Germinal center (tissue), 1 donor: ENCODE results near the gene ARL14EP.

Experiments
- DNase-seq: peaks from one replicate; pipeline ENCODE4 v3.0.0; 2012; ENCODE audit warnings: mixed read lengths, low spot score

Gene ARL14EP

DNA sequence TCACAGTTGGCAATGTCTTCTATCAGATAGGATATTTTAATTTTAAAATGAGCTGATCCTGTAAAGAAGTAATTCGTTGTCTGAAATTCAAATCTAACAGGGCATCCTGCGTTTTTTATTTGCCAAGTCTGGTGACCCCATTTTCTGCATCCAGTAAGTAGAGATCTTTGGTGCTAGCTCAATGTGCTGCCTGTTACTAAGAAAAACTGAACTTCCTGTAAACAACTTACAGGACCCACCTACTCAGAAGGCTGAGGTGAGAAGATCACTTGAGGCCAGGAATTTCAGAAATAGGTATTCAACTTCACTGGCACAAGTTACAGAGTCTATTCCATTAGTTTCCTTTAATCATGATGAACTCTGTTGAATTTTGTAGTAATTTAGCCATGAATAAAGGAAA is 4.0 kb downstream of the ARL14EP start:
- no peak for DNase-seq

DNA sequence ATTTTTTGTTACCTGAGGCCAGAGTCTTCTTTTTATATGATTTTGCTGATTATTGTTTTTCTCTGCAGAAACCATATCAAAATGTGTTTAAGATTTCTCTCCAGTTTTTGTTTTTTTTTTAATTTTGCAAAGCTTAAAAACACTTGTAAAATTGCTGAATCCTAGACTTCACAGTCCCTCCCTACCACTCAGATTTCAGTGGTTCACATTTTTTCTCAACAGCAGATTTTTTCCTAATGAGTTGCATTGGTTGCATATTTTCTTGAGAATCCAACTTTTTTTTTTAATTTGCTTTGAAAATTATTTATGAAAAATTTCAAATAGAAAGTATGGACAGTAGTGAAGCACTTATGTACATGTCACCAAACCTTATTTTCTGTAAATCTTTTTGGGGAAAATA is 5.8 kb downstream of the ARL14EP start:
- DNase-seq = no peak

DNA sequence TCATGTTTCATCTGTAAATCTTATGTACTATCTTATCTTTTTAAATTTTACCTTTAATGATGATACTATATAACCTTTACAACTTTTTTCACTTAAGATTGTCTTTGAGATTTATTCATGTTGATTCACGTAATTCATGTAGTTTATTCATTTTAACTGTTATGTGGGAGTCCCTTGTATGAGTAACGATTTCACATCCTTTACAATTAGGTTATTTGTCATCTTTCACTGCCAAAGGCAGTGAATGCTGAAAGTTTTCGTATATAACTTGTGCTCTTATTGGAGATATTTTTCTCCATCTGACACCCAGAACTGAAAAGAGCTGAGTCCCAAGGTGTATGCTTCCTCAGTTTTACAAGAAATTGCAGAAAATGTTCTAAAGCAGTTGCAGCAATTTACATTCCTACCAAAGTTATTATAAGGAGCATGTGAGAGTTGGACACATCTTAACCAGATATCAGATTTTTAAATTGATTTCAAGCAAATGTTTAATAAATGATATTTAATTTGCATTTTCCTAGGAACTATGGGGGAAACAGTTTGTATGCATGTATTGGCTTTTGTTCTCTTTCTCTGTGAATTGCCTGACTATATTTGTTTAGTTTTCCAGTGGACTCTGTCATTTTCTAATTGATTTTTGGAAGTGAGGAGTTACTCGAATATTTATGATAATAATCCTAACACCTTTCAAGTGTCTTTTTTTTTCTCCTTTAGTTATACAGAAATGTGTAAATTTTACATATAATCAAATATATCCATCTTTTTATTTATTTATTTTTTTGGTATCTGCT is 6.4 kb downstream of the ARL14EP start:
- no peak for DNase-seq

DNA sequence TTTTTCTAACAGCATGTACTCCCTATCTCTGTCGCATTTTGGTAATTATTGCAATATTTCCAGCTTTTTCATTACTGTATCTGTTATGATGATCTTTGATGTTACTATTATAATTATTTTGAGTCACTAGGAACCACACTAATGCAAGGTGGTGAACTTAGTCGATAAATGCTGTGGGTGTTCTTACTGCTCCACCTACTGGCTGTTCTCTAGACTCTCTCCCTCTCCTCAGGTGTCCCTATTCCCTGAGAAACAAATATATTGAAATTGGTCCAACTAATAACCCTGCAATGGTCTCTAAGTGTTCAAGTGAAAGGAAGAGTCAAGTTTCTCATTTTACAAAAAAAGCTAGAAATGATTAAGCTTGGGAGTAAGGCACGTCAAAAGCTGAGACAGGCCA is 10.5 kb downstream of the ARL14EP start:
- no peak for DNase-seq

DNA sequence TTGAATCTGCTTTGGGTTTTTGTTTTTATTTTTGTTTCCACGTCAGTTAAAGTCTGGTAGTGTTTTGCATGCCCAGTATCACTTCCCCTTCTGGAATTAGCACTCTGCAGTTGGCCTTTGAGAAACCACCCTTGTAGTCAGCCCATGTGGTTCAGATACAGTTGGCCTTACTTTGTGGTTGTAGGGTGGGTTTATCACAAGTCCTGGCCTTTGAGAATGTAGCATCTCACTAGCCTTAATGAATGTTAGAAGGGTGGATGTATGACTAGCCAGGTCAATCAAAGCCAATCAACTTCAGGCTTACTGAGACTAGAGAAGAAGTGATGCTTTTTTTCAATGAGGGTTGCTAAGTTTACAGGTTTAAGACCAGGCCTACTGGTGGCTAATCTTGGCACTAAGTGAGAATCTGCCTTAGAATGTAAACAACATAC is 19.8 kb downstream of the ARL14EP start:
- peak; percentile 61 for DNase-seq

DNA sequence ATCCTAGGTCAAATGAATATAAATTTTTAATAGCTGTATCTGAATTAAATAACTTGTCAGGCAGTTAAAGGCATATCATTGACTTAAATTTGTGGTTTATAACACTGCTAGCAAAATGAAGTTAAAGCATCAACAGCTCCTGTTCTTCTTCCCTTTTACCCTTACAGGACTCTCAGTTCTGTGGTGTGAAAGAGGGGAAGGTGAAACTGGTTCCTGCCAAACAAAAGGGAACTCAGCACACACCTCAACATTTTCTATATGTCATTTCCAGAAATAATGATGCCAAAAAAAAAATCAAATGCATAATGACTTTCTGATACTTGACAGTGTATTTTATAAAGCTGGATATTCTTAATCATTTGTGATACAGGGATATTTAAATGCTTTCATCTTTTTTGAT is 21.2 kb downstream of the ARL14EP start:
- DNase-seq = peak; percentile 25

DNA sequence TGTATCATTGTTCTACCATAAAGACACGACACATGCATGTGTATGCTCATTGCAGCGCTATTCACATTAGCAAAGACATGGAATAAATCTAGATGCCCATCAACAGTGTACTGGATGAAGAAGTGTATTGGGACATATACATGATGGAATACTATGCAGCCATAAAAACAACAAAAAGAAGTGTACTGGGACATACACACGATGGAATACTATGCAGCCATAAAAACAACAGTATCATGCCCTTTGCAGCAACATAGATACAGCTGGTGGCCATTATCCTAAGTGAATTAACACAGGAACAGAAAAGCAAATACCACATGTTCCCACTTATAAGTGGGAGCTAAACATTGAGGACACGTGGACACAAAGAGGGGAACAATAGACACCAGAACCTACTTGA is 22.7 kb downstream of the ARL14EP start:
- no peak for DNase-seq

DNA sequence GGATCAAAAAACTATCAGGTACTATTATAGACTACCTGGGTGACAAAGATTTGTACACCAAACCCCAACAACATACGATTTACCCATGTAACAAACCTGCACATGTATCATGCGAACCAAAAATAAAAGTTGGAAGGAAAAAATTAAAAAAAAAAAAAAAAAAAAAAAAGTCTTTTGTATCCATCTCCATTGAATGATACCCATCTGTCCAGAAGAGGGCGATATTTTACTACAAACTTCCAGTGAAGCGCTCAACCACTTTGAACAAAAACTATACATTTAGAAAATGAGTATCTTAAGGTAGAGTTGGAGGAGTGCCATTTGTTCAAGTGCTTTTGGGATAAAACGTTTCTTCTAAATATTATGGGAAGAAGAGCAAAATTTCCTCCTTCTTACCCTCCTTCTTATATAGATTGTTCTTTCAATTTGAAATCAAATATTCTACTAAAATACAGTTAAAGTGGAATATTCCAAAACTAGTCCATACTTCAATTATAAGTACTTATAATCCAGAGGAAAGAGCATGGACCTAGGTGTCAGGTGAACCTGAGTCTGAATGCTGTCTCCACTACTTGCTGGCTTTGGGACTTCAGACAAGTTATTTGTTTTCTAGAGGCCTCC is 23.3 kb downstream of the ARL14EP start:
- peak; percentile 37 for DNase-seq

DNA sequence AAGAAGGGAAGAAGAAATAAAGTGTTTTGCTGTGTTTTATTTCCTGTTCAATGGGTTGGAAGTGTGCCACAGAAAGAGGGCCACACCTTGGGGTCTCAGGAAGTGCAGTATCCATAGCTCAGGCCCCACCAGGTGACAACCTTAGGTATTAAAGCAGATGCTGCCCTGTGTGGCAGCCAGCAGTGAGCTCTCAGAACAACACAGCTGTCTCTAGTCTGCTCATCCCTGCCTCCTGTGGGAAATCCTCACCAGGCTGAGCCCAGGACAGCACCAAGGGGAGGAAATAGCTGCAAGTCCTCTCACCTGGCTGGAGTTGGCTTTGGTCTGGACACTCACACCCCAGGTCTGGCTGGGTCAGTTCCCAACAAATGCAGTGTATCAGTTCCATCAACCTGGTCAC is 25.1 kb downstream of the ARL14EP start:
- DNase-seq = no peak

DNA sequence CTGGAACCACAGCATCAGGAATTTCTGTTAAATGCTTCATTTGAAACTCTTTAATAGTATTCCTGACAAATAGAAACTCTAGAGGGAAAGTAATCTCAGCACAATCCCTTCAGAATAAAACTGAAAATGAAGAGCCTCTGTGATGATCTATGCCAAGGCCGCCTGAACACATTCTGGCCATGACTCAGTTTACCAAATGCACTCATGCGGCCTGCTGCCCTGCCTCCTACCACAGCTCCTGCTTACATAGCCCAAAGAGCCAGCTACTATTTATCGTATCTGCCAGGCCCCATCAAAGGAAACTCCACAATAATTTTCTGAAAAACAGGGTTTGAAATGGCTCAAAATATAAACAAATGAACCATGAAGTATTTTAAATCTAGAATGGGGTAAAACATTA is 27.0 kb downstream of the ARL14EP start:
- DNase-seq = no peak

DNA sequence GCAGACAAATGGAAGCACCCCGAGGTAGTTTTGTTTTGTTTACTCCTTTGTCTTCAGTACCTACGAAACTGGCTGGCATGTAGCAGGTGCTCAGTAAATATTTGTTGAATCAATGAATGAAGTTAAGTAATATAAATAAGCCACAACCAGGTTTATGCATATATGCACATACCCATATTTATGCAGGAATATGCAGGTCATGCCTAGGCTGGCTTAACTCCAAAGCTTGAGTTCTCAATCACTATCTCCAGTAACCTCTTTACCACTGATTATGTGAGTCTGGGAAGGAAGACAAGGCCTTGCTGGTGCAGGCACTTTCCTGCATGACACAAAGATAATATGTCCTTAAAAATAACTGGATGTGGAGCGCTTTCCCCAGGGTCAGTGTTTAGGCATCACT is 27.5 kb downstream of the ARL14EP start:
- DNase-seq = no peak

DNA sequence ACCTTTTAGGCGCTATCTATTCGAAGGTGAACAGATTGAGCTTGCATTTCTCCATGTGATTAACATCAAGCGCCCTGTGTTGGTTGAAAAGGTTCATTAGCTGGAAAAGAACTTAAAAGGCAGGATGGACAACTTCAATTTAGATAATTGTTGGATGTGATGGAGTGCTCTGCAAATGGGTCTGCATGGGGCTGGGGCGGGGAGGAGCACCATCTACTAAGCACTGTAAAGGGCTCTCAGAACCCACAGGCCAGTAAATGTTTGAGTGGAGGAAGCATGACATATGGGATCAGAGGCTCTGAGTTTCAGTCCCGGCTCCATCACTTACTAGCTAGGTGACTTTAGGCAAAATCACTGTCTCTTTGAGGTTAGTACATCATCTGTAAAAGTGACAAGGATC is 28.2 kb downstream of the ARL14EP start:
- DNase-seq = no peak

DNA sequence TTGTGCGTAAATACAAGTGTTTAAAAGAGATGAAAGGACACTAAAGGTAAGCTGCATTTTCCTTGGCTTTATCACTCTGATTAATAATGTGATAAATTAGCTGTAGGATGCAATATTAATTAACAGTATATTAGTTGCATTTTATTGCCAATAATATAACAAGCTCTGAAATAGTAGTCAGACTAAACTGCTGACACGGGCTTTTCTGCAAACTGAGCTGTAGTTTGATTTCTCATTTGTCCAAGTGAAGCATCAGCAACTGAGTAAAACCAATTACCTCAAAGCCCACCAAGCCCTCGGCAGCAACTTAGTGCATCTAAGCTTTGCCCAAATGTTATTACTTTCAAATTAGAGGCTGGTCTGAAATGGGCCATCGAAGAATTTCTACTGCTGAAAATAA is 33.5 kb downstream of the ARL14EP start:
- DNase-seq = no peak

DNA sequence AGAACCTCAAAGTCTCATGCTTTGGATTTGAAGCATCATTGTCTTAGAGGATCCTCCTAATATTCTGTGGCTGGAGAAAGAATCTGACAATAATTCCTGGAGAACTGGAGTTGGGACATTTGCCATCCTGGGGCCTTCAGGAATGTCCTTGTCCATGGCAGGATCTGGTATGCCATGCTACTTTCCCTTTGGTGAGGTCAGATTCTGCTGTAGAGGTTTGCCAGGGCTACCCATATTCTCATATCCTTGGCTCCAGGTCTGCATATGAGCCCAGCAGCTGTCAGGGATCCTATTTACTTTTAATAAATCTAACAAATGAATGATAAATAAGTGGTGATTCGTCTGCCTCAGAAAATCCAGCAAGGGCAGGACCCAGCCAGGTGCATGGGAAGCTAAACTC is 35.0 kb downstream of the ARL14EP start:
- DNase-seq = no peak

DNA sequence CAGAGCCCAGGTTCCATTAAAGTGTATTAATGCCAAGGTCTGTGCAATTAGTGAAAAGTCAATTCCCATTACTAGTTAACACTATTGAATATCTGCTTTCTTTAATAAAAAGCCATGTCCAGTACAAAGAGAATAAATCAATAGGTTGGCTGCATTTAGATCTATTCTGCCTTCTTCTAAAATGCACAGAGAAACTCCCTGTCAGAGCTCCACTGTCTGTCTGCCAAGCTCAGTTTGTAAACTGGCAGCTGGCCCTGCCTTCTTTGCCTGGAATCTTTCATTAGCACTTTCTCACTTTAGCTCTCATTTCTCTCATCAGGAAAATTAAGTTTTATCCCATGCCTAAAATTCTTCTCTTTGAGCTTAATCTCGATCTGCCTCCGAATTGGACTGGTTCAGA is 35.6 kb downstream of the ARL14EP start:
- no peak for DNase-seq

DNA sequence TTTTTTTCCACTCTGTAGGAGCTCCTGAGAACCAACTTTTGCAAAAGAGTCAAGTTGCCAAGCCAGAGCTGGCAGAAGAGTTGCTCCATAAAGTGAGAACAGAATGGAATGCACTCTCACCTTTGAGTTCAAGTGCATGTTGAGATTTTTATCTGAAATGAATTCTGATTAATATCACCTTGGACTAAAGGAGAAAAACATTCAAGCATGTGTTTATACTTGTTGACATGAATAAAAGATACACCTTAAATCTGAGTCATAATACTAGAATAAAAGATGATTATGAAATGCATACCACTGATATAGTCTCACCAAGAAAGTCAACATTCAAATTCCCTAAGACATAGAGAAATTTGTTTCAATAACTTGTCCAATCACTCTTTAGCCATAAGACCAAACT is 37.8 kb downstream of the ARL14EP start:
- DNase-seq = no peak

DNA sequence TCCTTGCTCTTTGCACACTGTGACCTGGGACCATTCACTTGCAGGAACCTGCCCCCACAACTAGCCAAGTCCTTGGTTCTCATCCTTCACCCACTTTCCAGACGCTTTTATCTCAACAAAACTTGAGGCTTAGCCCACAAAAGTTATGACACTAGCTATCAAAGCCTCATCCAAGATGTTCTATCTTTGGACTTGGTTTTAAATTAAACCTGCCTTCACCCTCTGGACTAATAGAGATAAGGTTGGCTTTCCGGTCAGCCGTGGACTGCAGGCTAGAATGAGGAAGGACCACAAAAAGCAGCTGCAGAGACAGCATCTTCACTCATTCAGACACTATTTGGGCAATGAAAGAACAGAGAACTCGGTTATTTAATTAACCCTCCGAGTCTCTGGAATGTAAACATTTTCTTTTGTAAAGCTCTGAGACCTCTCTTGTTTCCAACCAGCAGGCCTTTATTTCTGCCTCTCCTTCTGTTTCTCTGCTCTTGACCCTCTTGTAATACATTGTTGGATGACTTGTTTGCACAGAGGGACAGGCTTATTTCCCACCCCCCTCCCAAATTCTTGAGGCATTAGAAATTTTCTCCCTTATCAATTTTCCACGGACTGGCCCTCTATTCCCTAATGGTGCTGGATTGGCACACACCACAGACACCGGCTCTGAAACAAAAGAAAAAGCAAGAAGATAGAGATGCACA is 41.4 kb downstream of the ARL14EP start:
- DNase-seq = no peak

DNA sequence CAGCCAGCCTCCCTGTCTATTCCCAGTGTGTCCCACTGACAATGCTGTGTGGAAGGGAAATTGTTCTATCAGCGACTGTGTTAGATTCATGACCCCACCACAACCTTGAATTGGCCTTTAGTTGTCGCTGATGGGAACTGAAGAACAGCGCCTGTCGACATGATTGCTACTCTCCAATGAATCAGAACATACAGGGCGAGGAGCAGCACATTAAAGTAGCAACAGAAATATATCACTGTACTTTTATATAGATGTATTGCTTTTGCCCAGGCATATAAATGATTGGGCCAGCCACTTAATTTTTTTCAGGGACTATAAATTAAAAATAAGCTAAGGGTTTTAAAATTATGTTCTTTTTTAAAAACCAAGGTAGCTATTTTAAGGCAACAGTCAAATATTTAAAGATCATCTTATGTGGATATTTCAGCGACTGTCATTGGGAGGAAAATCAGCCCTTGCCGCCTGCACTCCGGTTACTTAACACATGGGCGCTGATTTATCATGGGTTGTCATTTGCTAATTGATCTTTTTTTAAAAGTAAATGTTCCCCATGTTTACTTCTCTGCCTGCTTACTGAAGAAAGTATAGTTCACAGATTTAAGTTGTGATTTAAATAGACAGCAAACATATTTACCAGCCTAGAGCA is 42.1 kb downstream of the ARL14EP start:
- DNase-seq = no peak

DNA sequence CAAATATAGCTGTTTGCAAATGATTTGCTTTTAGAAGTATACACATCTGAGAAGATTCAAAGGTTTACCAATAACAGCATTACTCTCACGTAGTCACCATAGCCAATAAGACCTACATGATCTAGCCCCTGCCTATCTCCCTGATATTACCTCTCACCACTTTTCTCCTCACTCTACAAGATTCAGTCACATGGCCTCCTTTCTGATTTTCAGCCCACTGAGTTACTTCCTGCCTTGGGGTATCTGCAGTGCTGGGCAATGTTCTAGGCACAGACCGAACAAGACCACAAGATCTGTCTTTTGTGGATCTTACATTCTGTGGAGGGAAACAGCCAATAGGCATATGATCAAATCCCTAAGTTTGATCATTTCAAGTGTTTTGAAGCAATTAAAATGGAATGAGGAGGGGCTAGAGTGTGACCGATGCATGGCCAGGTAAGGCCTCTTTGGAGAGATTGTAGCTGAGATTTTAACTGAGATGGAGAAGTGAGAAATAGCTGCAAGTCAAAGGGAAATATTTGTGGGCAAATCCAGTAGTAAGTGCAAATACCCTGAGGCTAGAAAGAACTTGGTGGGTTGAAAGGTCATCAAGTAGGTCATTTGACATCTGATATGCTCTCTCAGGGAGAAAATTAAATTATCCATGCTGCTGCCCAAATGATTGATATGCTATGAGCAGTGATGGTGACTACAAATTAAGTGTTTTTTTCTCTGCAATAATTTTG is 43.1 kb downstream of the ARL14EP start:
- no peak for DNase-seq

DNA sequence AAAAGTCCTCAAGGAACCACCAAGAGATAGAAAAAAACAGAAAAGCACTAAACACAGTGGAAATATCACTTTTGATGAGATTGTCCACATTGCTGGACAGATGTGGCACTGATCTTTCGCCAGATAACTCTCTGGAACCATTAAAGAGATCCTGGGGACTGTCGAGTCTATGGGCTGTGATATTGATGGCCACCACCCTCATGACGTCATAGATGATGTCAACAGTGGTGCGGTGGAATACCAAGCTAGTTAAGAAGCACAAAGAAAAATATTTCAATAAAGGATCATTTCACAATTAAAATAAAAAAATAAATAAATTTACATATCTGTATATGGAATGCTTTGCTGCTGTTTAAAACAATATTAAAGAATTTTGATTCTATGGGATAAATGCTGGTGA is 45.5 kb downstream of the ARL14EP start:
- no peak for DNase-seq

DNA sequence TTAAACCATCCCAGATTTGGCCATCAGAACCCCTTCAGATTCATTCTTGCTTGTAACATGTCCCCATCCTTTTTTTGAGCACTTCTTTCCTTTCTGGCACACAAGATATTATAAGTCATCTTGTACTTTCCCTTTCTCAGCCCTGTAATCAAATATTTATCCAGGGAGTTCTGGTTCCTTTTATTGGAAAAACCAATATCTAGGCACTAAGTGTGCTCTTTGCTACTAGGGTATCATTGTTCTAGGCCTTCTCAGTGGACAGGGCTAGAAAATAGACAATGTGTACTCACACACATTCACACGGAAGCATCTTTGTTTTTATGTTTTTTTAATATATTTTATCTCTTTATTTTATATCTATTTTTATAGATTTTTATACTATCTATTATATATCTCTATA is 47.3 kb downstream of the ARL14EP start:
- no peak for DNase-seq

DNA sequence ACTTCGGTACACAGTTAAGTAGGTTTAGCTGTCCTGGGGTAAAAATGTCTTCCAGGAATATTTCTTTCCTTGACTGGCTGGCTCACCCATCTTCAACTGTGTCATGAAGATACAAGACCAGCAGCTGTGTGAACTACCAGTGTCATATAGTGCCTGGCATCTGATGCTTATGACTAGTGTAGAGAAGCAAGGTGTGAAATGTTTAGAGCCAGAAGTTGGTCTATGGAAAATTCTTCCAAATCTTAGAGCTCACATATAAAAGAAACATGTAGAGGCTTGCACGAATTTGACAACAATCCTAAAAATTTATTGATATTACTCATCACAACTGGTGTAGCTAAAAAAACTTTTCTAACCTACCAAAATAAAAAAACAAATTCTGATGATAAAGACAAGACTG is 54.4 kb downstream of the ARL14EP start:
- DNase-seq = no peak
